Cortex of kidney (tissue), 1 donor: Measurements from ENCODE around the gene AGAP2.
"Not testable (repeated sequence)": the region's sequence is repeated elsewhere in the genome, so short reads cannot be mapped to it uniquely, and the experiment has no call there.

Experiments used
- DNase-seq: peaks from one replicate; lab custom pipeline; 2025; lab: John Stamatoyannopoulos, UW

The AGAP2 gene

DNA sequence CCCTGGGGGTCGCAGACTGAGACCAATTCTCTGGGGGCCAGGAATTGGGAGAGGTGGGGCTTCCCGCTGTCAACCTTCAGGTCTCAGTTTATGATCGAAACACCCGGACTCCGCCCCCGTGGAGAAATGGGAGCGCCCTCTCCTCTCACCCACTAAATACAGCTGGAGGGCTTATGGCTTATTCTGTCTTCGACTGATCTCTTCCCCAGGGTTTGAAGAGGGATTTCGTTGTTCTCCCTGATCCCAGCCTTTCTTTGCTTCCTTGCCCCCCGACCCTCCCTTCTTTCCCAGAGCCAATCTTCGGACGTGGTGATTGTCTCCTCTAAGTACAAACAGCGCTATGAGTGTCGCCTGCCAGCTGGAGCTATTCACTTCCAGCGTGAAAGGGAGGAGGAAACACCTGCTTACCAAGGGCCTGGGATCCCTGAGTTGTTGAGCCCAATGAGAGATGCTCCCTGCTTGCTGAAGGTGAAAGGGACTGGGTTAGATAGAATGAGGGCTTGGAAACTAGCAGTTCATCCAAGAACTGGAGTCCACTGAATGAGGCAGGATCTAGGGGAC lies 44.0 kb downstream of the AGAP2 start:
- no peak for DNase-seq

- DNase-seq = no peak
Measured at GRCh38 chr12:57693659-57694458, 44.7 kb downstream of the AGAP2 start, which contains the start of gene OS9. OS9 (plus strand) TSS chr12:57694132; CDS start chr12:57694162, 30 bp downstream.

GRCh38 chr12:57693317-57693658 lies 45.3 kb downstream of the AGAP2 start:
- no peak for DNase-seq

- no peak for DNase-seq
Measured at GRCh38 chr12:57692500-57692899, 46.0 kb downstream of the AGAP2 start.

GRCh38 chr12:57688931-57689330 lies 49.6 kb downstream of the AGAP2 start:
- DNase-seq = no peak

DNA sequence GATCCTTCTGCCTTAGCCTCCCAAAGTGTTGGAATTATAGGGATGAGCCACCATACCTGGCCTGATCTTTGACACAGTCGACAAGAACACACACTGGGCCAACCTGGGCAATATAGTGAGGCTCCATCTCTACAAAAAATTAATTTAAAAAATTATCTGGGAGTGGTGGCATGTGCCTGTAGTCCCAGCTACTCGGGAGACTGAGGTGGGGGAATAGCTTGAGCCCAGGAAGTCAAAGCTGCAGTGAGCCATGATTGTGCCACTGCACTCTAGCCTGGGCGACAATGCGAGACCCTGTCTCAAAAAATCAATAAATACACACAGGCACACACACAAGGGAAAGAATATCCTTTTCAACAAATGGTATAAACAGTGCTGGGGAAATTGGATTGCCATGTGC lies 50.7 kb downstream of the AGAP2 start:
- no peak for DNase-seq

GRCh38 chr12:57679697-57680096 lies 58.8 kb downstream of the AGAP2 start:
- no peak for DNase-seq

DNA sequence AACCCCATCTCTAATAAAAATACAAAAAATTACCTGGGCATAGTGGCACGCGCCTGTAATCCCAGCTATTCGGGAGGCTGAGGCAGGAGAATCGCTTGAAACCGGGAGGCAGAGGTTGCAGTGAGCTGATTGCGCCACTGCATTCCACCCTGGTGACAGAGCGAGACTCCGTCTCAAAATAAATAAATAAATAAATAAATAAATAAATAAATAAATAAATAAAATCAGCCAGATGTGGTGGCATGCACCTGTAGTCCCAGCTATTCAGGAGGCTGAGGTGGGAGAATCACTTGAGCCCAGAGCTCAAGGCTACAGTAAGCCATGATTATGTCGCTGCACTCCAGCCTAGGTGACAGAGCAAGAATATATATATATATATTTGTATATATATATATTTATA lies 60.6 kb downstream of the AGAP2 start:
- DNase-seq = not testable (repeated sequence)

DNA sequence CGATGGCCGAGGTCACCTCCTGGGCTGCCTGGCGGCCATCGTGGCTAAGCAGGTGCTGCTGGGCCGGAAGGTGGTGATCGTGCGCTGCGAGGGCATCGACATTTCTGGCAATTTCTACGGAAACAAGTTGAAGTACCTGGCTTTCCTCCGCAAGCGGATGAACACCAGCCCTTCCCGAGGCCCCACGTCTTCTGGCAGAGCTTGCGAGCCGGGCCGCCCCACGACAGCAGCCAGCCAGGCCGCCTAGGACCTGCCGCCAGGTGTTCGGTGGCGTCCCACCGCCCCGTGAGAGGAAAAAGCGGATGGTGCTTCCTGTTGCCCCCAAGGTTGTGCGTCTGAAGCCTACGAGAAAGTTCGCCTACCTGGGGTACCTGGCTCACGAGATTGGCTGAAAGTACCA lies 63.9 kb downstream of the AGAP2 start:
- DNase-seq = no peak
